ENCODE measurements around the gene RABL6.

RABL6 gene

GRCh38 chr9:136849038-136849959 is 41.6 kb downstream of the RABL6 start, which contains the start of gene PHPT1:
TSS of gene PHPT1 (plus strand) at chr9:136849409. CDS start at chr9:136849431, 22 bp downstream.
- peak; percentile 99 for DNase-seq

- no peak for DNase-seq
Observed at GRCh38 chr9:136849960-136850865, 42.5 kb downstream of the RABL6 start.

GRCh38 chr9:136850866-136851775 is 43.4 kb downstream of the RABL6 start:
- DNase-seq: no peak

GRCh38 chr9:136851941-136852663 is 44.4 kb downstream of the RABL6 start, which contains the start of gene MAMDC4:
TSS of gene MAMDC4 (plus strand) at chr9:136852346. CDS start at chr9:136852417, 71 bp downstream.
- DNase-seq: no peak

GRCh38 chr9:136852664-136853595 is 45.2 kb downstream of the RABL6 start:
- DNase-seq: no peak

- DNase-seq: no peak
Observed at GRCh38 chr9:136853596-136854112, 45.9 kb downstream of the RABL6 start.

GRCh38 chr9:136854113-136854841 is 46.5 kb downstream of the RABL6 start:
- no peak for DNase-seq

- DNase-seq: no peak
Observed at GRCh38 chr9:136854842-136855460, 47.2 kb downstream of the RABL6 start.

- no peak for DNase-seq
Observed at GRCh38 chr9:136855461-136856078, 47.8 kb downstream of the RABL6 start.

GRCh38 chr9:136856079-136856476 is 48.3 kb downstream of the RABL6 start:
- no peak for DNase-seq

GRCh38 chr9:136856541-136857141 is 48.9 kb downstream of the RABL6 start:
- no peak for DNase-seq

- DNase-seq: no peak
Observed at GRCh38 chr9:136857166-136857565, 49.4 kb downstream of the RABL6 start.

GRCh38 chr9:136857581-136858412 is 50.0 kb downstream of the RABL6 start:
- no peak for DNase-seq

- DNase-seq: no peak
Observed at GRCh38 chr9:136858452-136858843, 50.7 kb downstream of the RABL6 start.

- DNase-seq: peak; percentile 43
Observed at GRCh38 chr9:136858844-136859757, 51.4 kb downstream of the RABL6 start.

- no peak for DNase-seq
Observed at GRCh38 chr9:136860529-136860928, 52.8 kb downstream of the RABL6 start.
